GM18907 (cell line): ENCODE results near the gene SPANXN1.
"Not testable (repeated sequence)": the region's sequence is repeated elsewhere in the genome, so short reads cannot be mapped to it uniquely, and the experiment has no call there.

ENCODE experiments used
- ATAC-seq: cut with Tn5 transposase; IDR thresholded peaks from one replicate; pipeline ENCODE4 v1.9.1; 2021; ENCODE audit warnings: mild to moderate bottlenecking, moderate library complexity; ENCODE audit not compliant: unreplicated experiment

SPANXN1 gene

DNA sequence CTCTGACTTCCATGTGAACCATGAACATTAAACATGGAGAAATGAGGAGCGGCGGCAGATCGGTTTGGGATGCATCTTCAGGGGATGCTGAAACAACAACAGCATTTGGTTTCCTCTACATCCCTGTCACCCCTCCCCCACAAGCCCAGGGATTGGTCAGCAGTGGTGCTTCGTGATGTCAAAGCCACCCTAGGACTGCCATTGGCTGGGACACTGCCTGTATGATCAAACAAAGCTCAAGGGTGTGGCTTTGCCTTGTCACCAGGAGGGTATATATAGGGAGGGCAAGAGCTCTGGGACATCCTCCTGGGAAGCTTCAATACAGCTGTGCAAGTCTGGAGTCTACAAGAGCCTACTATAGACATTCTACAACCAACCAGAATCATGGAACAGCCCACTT lies at the start of gene SPANXN1:
SPANXN1 (plus strand) TSS at position 301 of the 400 bp plus-strand sequence; CDS start at position 385, 84 bp downstream.
- not testable (repeated sequence) for ATAC-seq

GRCh38 chrX:145199078-145199477 lies 48.2 kb upstream of the SPANXN1 start:
- ATAC-seq: no peak

GRCh38 chrX:145213504-145213903 lies 33.8 kb upstream of the SPANXN1 start:
- no peak for ATAC-seq

DNA sequence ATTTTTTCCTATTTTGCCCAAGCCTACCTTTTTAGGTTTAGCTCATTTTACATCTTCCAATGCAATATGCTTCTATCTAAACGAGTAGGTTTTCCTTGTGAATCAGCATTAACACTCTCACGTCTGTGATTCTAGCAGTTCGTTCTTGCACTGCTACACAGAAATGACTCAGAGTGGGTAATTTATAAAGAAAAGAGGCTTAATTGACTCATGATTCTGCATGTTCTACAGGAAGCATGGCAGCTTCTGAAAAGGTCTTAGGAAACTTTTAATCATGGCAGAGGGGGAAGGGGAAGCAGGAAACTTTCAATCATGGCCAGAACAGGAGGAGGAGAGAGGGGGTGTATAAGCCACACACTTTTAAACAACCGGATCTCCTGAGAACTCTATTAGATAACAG lies 44.9 kb downstream of the SPANXN1 start:
- ATAC-seq: no peak
